ENCODE measurements around the gene GAREM1.

The GAREM1 gene

DNA sequence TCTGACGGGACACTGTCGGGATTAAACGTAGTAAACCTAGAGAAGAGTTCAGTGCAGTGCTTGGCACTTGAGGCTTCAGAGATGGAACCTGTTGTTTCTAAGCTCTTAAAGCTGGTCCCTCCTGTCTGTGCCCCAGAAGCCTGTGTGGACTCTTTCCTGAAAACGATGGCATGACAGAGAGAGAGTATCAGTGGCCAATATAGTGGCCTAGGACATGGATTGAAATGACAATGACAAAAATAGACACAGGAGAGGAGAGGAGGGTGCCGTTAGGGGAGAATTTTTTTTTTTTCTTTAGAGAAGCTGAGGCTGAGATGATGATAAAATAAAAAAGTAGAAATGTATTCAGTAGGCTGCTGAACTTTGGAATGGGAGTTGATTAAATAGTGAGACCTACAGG is 138.0 kb downstream of the GAREM1 start:
- in situ Hi-C loops (cut with MboI; ENCODE audit: low sequenced_read_pairs), result no loop called here

DNA sequence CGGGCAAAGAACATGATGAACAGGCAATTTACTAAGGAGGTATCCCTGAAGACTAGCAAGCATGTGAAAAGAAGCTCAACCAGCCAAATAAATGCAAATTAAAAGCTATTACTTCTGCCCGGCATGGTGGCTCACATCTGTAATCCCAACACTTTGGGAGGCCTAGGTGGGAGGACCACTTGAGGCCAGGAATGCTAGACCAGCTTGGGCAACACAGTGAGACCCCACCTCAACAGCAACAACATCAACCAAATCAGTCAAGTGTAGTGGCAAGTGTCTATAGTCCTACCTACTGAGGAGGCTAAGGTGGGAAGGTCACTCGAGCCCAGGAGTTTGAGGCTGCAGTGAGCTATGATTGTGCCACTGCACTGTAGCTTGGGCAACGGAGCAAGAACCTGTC is 141.7 kb downstream of the GAREM1 start:
- in situ Hi-C loops (cut with MboI; ENCODE audit: low sequenced_read_pairs), result no loop called here

DNA sequence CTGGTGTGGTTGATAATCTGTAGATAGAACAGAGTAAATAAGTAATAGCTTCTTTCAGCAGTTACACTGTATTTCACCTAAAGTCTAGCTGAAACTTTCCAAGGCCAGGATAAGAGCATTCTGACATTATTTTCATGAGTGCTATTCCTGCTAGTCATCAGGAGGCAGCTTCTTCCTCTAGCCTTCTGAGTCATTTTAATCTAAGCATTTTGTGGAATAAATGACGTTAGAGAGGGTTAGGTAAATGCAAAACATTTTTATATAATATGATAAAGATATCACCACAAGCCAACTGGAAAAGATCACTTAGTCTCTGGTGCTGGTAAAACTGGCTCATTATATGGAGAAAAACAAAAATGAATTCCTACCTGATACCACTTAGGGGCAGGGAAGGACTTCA is 142.3 kb downstream of the GAREM1 start:
- in situ Hi-C loops (cut with MboI; ENCODE audit: low sequenced_read_pairs), result no loop called here

DNA sequence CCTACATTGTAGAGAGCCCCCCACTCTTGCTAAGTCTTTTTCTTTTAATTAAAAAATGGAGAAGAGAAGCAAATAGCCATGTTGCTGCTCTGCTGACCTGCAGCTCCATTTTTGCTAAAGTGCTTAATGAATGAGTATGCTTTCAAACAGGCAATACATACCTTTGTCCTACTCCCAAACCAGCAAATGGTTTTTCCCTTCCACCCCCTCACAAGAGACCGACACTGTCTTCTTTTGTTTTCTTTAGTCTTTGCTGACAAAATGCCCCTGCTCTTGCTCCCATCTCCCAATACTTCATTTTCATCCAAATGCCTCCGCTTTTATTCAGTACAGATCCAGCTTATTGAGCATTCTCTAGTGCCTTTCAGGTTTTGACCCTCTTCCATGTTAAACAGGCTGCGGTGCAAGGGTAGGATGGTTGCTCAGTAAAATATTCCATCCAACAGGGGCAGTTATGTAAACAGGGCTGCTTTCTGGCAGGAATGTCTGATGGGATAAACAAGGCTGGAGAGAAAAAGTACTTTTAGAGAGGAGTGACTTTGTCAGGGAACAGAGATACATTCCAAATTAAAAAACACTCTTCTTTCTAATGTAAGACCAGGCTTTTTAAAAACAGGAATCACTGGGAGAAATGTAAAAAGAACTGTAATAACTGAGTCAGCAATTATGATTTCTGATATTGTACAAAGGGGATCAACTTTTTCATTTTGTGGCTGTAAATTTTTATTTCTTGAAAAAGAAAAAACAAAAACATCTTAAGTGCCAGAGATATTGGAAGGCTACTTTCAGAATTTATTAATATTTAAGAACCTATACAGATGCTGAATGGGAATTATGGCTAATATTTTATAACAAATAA is 144.0 kb downstream of the GAREM1 start:
- in situ Hi-C loops (cut with MboI; ENCODE audit: low sequenced_read_pairs), result no loop called here

DNA sequence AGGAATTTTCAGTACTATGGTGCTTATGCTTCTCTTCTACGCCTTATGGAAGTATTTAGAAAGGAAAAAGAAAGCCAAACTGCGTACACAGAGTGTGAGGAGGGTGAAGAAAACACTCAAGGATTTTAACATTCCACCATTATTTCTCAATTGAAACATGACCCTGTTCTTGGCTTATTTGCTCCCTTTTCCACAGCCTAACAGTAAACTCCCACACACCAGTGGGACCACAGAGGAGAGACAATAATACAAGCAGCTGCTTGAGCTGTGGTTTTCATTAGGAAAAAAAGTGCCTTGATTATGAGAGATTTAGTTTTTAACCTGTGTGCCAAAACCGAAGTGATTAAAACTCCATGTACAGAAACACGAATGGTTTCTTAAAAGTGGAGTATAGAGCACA is 146.5 kb downstream of the GAREM1 start:
- in situ Hi-C loops (cut with MboI; ENCODE audit: low sequenced_read_pairs), result no loop called here

DNA sequence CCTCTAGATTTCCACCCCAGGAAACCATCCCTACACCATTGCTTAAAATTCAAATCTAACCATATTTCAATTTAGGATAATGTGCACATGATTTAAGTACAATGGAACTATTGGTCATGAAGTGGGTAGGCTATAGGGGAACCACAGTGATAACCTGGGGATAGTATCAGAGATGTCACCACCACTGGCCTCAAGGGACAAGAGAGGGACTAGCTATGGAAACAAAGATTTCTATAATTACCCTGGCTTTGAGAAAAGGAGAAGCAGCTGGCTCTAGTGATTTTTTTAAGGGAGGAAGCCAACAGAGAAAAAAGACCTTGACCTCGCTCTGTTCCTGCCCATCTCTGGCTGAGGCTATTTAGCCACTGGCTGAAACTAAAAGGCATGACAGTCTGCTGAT is 148.9 kb downstream of the GAREM1 start:
- in situ Hi-C loops (cut with MboI; ENCODE audit: low sequenced_read_pairs), result no loop called here

DNA sequence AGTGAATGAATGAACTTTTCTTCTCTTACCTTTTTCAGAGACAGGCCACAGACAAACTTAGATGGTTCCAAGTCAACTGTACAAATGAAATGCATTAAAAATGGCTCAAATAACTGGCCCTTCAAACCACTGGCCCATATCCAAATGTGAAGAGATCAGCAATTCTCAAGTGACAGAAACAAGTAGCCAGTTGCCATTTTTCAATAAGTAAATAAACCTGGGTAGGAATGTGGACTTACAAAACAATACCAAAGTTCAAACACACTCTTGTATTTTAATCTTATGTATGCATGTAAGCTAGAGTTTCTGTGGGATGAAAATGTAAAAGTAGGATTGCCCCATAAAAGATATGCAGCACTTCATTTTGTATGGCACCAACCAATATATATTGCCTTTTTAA is 151.6 kb downstream of the GAREM1 start:
- in situ Hi-C loops (cut with MboI; ENCODE audit: low sequenced_read_pairs), result no loop called here

DNA sequence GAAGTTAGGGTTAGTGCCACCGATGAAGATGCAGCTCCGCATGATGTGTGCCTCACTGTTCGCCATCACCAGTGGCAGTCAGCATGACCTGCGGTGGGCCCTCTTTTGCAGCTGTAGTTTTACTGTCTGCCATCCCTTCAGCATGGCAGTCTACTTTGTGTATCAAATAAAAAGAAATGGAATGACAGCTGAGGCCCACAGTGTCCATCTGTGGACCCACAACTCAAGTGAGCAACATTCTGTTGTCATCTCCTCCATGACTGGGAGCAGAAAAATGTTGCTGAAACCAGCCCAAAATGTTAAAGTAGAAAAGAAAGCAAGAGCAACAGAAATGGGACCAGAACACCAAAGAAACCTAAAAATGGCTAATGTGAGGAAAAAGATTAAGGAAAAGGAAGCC is 152.1 kb downstream of the GAREM1 start:
- in situ Hi-C loops (cut with MboI; ENCODE audit: low sequenced_read_pairs), result no loop called here

DNA sequence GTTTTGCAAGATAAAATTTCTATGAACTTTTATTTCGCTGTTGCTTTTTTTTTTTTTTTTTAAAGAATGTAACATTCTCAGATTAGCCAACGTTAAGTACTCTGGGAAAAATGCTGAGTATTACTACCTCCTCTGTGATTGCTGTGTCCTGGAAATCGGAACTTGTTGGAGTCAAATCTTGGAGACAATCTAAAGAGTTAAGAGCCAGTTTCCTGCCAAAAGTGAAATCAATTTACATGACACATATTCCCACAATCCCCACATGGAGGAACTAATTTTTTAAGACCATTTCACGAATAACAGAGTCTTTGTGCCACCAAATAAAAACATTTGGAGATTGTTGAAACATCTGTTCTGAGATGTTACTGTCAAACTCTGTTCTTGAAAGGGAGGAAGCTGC is 153.0 kb downstream of the GAREM1 start:
- in situ Hi-C loops (cut with MboI; ENCODE audit: low sequenced_read_pairs), result no loop called here

DNA sequence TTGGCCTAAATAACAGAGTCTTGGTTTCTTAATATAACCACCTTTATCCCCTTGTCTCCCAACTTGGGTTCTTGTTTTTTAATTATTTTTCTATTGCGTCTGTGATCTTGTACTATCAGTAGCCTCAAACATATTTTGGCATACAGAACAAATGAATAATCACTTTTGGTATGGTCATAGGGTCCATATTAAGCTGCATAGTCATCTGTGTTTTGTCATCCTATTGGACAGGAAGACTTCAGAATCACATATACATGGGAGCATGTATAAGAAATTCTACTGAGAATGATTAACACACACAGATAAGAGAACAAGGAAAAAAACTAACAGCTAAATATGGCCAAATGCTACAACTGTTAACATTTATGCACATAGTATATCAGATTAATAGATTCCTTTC is 154.8 kb downstream of the GAREM1 start:
- in situ Hi-C loops (cut with MboI; ENCODE audit: low sequenced_read_pairs), result no loop called here

DNA sequence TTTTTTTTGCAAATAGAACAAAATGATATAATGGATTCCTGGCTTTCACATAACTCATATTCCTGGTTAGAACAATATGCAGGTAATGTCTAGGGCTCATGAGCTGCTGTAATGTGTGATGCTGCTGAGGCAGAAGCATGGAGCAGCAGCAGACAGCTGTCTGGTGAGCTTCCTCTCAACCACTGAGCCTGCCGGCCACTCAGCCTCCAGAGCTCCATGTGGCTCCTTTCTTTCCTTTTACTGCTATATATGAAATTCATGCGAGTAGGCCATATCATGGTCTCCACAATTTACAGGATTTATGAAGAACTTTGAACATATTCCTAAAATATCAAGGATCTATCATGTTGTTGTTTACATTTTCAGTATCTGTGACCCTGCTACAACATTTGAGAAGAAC is 159.9 kb downstream of the GAREM1 start:
- in situ Hi-C loops (cut with MboI; ENCODE audit: low sequenced_read_pairs), result no loop called here

DNA sequence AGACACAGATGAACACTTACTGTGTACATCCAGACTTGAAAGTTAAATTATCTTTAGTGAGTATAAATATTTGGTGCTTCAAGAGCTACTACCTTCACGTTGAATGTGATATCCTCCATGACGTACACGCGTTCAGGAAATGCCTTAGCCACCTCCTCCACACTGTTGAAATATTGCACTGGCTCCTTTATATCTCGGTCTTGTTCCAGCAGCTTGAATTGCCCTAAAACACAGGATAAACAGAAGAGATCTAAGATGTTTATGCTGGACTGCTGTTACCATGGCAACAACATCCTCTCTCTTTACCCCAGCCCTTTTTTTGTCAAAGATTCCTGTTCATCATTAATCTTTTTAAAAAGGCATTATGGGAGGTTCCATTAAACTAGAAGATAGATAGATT is 160.6 kb downstream of the GAREM1 start:
- in situ Hi-C loops (cut with MboI; ENCODE audit: low sequenced_read_pairs), result no loop called here

DNA sequence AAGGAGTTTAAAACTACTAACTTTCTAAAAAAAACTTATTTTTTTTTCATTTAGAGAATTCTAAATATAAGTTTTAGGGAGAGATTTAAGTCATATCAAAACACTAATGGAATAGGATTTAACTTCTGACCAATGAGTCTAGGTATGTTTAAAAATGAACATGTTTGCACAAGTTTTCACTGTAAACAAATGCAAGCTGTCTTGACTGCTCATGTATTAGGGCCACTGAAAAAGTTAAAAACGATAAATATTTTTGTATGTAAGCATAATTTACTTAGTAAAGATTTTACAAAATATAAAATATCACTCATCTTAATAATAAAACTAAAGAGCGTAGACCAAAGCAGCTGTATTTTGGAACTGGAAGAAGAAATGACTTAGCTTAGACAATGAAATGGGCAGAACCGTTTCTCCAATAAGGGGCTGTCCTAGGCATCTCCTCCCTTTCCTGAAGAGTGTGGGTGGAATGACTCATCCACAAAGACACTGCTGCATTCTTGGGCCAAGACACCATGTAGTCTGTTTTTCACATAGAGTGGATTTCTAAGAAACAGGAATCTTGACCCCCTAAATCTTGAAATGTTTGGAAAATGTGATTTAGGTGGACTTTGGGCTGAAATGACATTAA is 162.1 kb downstream of the GAREM1 start:
- in situ Hi-C loops (cut with MboI; ENCODE audit: low sequenced_read_pairs), result no loop called here

DNA sequence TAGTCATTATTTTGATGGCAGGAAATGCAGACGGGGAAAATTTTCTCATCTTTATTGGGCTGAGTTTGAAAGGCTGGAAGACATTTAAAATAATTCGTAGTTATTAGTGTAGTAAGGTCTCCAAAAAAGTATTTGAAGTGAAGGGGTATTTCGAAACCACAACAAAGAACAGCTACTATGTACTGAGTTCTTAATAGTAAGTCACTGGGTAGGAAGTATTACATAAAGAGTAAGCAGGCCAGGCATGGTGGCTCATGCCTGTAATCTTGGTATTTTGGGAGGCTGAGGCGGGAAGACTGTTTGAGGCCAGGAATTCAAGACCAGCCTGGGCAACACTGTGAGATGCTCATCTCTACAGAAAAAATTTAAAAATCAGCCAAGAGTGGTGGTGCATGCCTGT is 167.3 kb downstream of the GAREM1 start:
- in situ Hi-C loops (cut with MboI; ENCODE audit: low sequenced_read_pairs), result no loop called here

DNA sequence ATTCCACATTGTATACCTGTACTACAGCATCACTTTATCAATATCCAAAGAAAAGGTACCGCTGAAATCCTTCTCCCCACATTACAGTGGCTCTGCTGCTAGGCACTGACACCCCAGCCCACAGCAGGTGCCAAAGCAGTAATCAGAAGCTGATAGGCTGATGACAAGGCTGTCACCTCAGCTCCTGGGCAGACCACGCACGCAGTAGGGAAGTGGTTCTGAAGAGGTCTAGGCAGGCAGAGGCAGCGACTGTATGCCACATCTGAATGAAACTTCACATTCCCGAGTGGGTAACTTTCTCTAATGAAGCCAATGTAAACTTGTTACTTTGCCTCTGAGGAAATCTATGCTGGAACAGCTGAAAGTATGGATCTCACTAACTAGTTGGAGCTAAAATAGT is 167.9 kb downstream of the GAREM1 start:
- in situ Hi-C loops (cut with MboI; ENCODE audit: low sequenced_read_pairs), result no loop called here

DNA sequence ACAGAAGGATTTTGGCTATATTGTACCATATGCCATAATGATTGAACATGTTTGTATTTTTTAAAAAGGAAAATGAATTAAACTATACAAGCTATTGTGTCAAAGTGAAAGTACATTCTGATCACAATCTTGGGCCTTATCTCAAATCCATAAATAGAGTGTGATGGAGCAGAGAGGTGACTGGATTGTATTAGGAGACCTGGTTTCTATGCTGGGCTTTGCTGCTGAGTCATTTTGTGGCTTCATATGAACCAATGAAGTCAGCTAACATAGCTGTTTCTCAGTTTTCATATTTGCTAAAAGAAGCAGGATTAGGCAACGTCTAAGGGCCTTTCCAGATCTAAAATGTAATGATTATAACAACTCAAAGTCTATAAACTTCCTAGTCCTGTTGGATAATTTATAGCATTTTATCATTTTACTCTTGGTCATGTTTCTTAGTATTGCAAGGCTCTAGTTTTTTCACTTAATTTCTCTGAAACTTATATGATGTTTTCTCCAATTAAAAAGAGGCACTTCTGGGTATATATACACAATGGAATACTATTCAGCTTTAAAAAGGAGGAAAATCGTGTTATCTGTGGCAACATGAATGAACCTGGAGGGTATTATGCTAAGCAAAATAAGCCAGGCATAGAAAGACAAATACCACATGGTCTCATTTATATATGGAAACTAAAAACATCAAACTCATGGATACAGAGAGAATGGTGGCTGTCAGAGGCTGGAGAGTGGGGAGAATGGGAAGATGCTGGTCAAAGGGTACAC is 168.5 kb downstream of the GAREM1 start:
- in situ Hi-C loops (cut with MboI; ENCODE audit: low sequenced_read_pairs), result no loop called here

DNA sequence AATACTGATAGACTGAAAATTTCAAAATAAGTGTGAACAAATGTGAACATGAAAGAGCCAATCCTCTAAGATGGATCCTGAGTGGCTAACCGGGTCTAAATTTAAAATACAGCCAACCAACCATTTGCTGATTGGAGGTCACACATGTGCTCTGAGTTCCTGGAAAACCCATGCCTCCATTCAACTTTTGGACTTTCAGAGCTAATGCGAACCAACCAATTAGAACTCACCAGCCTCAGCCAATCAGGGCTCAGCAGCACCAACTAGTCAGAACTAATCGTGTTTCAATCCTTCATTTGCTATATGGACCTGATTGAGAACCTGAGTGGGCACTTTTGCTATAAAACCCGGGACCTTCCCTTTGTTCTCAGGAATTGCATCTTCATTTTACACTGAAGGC is 169.3 kb downstream of the GAREM1 start:
- in situ Hi-C loops (cut with MboI; ENCODE audit: low sequenced_read_pairs), result no loop called here

DNA sequence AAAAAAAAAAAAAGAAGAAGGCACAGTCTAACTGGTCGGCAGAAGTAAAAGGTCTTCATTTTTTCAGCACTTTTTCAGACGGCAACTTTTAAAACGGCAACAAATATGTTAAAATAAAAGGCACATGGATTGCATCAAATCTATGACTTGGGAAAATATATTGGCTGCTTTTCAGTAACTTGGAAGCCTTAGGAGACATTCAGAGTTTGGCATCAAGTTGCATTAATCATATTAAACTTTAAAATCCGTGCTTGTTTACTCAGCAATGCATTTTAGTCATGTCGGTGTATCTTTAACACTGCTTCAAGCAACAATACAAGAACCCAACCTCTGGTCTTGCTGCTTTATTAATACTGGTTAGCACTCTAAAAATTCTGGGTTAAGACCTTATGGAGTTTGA is 169.8 kb downstream of the GAREM1 start:
- in situ Hi-C loops (cut with MboI; ENCODE audit: low sequenced_read_pairs), result no loop called here

DNA sequence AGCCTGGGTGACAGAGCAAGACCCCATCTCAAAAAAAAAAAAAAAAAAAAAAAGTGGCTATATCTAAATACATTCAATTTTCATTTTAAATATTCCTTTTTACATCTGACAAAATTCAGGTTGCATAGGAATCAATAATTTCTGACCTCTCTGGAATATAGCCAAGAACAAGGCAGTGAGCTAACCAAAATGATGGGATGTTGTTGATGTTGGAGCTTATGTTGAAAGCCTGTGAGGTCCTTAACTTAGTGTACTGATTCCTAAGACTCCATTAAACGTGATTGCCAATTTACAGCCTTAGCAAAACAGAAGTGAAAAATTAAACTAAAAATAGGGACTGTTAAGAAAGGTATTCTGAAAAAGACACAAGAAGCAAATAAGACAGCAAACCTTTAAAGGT is 171.2 kb downstream of the GAREM1 start:
- in situ Hi-C loops (cut with MboI; ENCODE audit: low sequenced_read_pairs), result no loop called here

DNA sequence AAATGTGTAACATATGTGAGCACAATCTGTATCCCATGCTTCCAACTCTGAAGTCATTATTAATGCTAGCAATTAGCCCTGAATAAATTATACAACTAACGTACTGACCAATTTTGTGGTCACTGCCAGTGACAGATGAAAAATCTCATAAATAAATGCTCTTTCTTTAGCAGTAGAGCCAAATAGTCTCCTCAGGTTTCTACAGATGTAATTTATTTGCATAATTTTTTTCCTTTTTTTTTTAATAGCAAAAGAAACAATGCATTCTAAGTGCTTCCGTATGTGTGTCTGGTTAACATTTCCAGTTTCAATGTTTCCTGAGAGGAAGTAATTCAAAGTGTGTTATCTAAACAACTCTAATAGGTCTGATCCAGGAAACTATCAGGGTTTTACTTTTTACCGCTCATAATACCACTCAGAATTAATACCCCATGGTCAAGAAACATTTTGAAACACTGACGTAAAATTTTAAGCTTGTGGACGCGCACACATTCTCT is 172.5 kb downstream of the GAREM1 start:
- in situ Hi-C loops (cut with MboI; ENCODE audit: low sequenced_read_pairs), result no loop called here

DNA sequence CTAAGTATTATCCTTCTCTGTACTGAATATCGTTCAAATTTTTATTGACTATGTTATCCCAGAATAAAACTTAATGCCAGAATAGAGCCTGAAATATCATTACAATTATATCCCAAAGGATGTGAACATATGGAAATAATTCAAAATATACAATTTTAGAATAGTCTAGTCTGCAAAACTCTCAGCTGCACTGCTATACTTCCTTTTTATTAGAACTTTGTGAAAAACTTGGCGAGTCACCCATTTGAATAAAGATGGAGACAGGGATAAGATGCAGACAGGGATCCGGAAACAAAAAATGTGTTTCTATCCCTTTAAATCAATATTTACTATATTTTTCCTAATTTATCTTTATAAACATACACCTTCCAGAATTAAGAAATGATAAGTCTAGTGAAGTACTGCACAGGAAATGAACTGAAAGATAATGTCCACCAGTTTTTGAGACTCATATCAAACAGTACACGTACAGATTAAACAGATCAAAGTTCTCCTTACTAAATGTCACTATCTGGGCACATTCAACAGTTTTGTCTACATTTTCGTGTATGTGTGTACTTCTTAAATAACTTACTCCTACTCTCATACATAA is 173.0 kb downstream of the GAREM1 start:
- in situ Hi-C loops (cut with MboI; ENCODE audit: low sequenced_read_pairs), result no loop called here
